ENCODE measurements around the gene DICER1.

Gene DICER1

DNA sequence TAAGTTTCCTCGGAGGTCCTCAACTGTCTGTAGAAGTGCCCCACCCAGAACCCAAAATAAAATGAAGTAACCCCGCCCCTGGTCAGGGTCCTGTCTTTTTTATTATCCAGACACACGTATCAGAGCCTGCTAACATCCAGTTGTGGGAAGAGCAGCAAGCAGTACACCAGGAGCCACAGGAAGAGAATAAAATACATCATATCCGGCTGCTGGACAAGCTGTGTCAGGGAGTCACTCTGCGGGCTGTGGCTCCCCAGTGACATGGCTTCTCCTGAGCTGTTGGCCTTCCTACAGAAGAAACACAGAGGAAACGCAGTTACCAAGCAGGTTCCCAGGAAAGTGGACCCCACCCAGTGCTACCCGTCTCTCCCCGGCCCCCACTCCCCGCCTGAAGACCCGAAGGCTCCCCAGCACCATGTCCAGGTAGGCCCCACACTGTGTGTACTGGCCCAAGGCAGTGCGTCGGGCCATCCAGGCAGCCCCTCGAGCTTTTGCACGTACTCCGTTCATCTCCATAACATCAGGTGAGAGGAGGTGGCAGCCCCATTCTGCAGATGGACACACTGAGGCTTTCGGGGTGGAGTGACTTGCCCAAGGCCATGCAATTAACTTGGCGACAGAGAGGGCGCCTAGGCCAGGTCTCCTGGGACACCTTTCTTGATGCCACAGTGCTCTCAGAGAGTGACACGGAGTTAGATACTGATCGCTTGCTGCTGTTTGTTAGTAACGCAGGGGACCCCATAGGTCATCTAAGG, 34.3 kb upstream of the DICER1 start:
- no peak for DNase-seq (ENCODE audit: low read depth)
- no peak for TF ChIP-seq CTCF (IDR thresholded peaks at IDR 0.05; ENCODE audit: control insufficient read depth, insufficient read depth, low read depth, low read length, missing control alignments)
- H3K4me3 ChIP-seq (ENCODE audit: control insufficient read depth, low read depth, low read length) = no peak overlapping the region

DNA sequence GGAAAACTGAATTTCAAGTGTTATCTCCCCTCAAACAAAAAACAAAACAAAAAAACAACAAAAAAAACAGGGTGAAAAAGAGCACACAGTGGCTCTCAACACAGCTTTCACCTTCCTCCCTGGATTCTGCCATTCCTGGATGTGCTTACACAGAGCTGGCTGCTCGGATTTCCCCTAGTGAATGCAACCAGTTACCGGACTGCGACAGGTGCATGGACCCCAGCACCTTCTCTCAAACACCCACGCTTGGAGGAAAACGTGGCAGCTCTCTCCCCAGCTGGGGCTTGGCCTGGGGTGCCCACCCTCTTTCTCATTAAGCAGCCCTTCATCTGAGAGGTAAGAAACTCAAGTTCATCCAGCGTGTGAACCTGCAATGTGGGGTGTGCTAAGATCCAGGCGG, 33.5 kb upstream of the DICER1 start:
- TF ChIP-seq CTCF (IDR thresholded peaks at IDR 0.05; ENCODE audit: control insufficient read depth, insufficient read depth, low read depth, low read length, missing control alignments) = no peak
- no peak for DNase-seq (ENCODE audit: low read depth)
- no peak overlapping the region for H3K4me3 ChIP-seq (ENCODE audit: control insufficient read depth, low read depth, low read length)

DNA sequence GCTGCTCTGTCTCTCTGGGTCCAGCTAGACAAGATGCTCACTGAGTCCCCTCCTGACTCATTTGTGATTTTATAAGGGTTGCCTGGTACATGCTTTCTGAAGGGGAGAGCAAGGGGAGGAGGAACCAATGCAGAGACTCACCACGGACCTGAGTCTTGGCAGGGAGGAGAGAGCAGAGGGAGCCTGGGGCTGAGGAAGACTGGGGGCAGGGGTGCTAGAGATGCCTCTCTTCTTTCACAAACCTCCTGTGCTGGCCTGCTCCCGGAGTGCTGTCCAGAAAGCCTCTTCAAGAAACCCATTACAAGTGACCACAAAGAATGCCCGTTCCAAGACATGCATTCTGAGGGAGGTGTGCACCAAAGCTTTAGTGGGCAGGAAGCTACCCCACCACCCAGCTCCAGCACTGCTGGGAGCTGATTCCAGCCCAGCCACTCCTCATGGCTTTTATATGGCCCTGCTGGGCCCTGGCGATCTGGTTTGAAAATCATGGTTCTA, 33.1 kb upstream of the DICER1 start:
- no peak overlapping the region for H3K4me3 ChIP-seq (ENCODE audit: control insufficient read depth, low read depth, low read length)
- DNase-seq (ENCODE audit: low read depth) = no peak
- no peak for TF ChIP-seq CTCF (IDR thresholded peaks at IDR 0.05; ENCODE audit: control insufficient read depth, insufficient read depth, low read depth, low read length, missing control alignments)

- no peak for TF ChIP-seq CTCF (IDR thresholded peaks at IDR 0.05; ENCODE audit: control insufficient read depth, insufficient read depth, low read depth, low read length, missing control alignments)
- no peak for DNase-seq (ENCODE audit: low read depth)
- no peak overlapping the region for H3K4me3 ChIP-seq (ENCODE audit: control insufficient read depth, low read depth, low read length)
These were observed 32.2 kb upstream of the DICER1 start for GRCh38 chr14:95189367-95190132.

DNA sequence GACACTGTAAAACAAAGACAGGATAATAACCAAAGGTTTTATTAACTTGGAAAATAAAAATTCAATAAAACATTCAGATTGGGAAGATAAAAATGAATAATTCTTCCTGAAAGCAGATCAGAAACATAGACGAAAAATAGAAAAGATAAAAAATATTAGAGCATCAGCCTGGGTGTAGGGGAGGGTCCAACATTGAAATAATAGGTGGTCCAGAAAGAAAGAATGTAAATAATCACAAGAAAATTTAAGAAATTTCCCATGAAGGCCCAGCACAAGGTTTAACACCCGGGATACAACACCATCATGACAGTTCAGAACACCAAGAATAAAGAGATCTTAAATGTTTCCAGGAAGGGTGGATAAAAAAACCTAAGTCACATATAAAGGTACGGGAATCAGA, 31.1 kb upstream of the DICER1 start:
- H3K4me3 ChIP-seq (ENCODE audit: control insufficient read depth, low read depth, low read length) = no peak overlapping the region
- DNase-seq (ENCODE audit: low read depth) = no peak
- no peak for TF ChIP-seq CTCF (IDR thresholded peaks at IDR 0.05; ENCODE audit: control insufficient read depth, insufficient read depth, low read depth, low read length, missing control alignments)

- no peak overlapping the region for H3K4me3 ChIP-seq (ENCODE audit: control insufficient read depth, low read depth, low read length)
- no peak for TF ChIP-seq CTCF (IDR thresholded peaks at IDR 0.05; ENCODE audit: control insufficient read depth, insufficient read depth, low read depth, low read length, missing control alignments)
- DNase-seq (ENCODE audit: low read depth) = no peak
These were observed 28.6 kb upstream of the DICER1 start for GRCh38 chr14:95185767-95186392.
